ENCODE data around the gene SUB1.
A peak's percentile ranks its signal among the peaks of the same experiment; 100 is the strongest.
"Not testable (repeated sequence)": the region's sequence is repeated elsewhere in the genome, so short reads cannot be mapped to it uniquely, and the experiment has no call there.

Gene SUB1

DNA sequence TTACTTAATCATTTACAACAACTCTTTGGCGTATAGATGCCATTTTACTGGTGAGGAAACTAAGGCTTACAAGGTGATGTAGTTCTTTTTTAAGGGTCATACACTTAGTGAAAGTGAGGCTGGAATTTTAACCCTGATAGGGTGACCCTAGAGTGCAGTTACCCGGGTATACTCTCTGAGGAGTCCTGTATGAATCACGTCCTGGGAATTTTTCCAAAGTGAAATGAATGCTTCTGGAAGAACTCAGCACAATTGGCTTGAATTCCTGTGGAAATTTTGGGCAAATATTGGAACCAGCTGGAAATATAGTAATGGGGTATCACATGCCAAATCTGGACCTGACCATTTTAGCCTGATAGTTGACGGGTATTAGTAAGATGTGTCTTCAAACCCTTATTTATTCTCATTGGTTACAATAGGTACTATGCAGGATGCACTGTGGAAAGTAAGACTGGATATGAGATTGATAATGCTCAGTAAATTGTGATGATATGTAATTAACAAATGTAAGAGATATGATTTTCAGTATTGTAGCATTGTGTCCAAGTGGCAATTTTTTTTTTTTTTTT is 14.8 kb downstream of the SUB1 start:
- no peak for DNase-seq (ENCODE audit: low read depth in 2 of 2)

DNA sequence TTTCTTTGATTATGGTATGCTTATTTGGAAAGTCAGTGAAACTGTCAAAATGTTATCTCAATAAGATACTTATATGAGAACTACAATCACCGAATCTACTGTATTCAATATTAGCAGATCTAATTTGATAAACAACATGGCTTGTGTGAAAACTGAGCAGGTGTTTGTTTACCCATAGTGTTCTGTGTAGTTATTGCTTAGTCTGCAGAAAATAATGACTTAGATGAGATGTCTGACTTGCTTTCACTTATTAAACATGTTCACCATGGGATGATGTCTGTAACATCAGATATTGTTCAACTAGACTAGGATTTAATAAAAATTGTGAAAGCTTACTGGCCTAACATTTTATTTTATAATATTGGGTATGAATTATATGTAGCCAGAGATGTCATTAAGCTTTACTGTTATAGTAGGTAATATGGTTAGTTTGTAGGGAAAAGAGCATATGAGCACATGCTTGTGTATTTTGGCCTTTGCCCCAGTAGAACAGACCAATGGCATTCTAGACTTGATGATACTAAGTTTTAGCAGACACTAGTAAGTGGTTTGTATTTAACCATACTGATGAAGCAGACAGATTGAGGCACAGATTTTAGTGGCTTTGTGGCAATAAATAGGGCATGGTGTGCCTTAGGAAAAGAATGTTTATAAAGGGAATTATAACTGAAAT is 16.4 kb downstream of the SUB1 start:
- DNase-seq (ENCODE audit: low read depth in 2 of 2): no peak

DNA sequence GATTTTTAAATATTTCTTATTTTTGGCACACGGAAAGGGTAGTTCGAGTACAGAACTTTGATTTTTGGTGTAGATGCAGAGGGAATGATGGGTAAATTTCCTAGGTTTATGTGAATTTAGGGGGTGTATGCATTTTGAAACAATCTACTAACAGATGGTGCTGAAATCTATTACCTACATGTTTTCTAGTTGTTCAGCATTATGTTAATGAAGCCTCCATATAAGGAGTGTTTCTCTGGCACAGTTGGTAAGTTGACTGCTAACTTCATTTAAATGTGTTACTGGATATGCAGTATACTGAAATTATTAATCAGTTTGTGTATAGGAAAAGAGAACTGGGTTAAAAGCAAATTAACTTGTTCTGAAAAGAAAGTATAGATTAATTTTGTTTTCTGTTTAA is 17.5 kb downstream of the SUB1 start:
- DNase-seq (ENCODE audit: low read depth in 2 of 2): no peak

DNA sequence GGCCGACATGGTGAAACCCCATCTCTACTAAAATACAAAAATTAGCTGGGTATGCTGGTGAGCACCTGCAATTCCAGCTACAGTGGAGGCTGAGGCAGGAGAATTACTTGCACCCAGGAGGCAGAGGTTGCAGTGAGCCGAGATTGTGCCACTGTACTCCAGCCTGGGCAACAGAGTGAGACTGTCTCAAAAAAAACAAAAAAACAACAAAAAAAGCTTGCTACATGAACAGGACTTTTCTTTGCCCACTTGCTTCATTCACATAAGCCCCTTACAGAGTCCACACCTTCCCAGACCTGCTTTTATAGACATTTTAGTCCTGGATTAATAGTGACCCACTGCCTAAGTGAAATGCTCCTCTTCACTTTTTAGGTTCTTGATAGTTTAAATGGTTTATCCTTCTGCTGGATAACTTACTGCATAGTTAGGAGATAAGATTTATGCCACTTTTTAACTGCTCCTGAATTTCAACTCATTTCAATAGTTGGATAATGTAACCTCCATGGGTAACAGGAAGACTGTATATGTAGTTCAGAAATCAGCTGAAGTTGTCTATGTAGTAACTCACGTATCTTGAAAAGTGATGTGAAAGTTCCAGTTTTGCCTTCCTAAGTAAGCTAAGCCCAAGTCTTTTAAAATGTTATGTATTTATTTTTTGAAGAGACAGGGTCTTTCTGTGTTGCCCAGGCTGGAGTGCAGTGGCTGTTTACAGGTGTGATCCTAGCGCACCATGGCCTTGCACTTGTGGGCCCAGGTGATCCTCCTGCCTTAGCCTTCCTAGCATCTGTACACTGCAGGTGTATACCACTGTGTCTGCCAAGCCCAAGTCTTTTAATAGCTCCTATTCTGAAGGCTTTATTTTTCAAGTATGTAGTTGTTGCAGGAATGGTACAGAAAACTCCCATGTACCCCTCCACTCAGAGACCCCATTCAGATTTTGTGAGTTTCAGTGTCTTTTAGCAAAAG is 19.7 kb downstream of the SUB1 start:
- no peak for DNase-seq (ENCODE audit: low read depth in 2 of 2)

- no peak for DNase-seq (ENCODE audit: low read depth in 2 of 2)
Observed at GRCh38 chr5:32605766-32606152, 20.4 kb downstream of the SUB1 start.

DNA sequence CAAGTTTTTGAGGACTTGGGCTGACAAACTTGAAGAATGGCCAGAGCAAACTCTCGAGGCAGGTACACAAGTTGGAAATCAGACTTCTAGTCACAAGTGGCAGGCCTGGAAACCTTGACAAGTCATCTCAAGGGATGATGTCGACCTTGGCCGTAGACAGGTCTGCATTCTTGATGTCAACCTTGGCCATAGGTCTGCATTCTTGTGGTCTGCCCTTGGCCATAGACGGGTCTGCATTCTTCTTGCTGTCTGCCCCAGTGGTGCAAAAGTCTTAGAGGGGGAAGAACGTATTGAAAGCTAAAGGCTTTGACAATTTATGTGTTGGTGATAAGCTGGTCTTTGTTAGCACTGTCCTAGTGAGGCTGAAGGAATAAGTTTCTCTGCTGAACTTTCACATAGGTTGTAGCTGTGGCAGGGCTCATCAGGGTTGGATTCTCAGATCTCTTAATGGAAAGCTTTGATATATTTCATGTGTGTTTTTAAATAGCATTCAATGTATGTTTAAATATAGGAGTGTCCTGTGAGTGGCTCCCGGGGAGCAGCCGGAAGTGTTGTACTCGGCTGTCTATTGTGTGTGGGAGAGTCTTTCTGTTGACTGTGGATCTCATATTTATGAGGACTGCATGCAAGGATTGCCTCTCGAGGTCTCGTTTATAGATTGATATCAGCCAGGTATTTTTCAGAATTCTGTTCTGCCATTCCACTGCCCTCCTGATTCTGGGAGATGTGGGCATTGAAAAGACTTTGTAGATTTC is 27.0 kb downstream of the SUB1 start:
- no peak for DNase-seq (ENCODE audit: low read depth in 2 of 2)

GRCh38 chr5:32613050-32613672 is 27.8 kb downstream of the SUB1 start:
- DNase-seq (ENCODE audit: low read depth in 2 of 2): peak; percentile 68 to 71

DNA sequence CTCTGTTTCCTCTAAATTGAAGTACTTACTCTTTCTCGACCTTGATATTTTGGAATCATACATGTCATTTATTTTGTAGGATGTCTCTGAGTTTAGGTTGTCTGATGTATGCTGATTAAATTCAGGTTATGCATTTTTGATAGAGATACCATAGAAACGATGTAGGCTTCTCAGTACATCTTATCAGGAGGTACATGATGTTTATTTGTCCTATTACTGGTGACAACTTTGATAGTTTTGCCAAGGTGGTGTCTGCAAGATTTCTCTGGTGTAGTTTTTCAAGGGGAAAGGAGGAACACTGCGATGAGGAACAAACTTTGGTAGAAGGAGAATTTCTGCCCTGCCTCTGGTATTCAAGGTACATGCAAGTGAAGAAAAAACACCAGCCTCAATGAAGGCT is 29.9 kb downstream of the SUB1 start:
- DNase-seq (ENCODE audit: low read depth in 2 of 2): no peak

- no peak for DNase-seq (ENCODE audit: low read depth in 2 of 2)
Observed at GRCh38 chr5:32618962-32619361, 33.6 kb downstream of the SUB1 start.

DNA sequence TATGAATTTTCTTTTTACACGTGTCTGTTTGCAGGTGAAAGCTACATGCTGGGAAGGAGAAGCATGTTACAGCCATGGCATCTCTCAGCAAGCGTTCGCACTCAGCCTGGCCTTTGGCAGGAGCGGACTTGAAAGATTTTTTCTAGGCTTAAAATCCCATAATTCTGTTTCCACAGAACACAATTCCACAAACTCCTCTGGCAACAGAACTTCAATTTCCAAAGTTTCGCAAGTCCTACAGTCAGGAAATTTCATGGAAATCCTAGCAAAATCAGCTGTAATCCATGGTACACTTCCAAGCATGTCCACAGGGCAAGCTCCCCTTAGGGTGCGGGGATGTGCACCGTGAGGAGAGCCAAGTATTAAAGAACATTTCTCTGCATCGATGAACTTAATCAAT is 35.9 kb downstream of the SUB1 start:
- no peak for DNase-seq (ENCODE audit: low read depth in 2 of 2)

- DNase-seq (ENCODE audit: low read depth in 2 of 2): no peak
Observed at GRCh38 chr5:32625106-32625505, 39.7 kb downstream of the SUB1 start.

DNA sequence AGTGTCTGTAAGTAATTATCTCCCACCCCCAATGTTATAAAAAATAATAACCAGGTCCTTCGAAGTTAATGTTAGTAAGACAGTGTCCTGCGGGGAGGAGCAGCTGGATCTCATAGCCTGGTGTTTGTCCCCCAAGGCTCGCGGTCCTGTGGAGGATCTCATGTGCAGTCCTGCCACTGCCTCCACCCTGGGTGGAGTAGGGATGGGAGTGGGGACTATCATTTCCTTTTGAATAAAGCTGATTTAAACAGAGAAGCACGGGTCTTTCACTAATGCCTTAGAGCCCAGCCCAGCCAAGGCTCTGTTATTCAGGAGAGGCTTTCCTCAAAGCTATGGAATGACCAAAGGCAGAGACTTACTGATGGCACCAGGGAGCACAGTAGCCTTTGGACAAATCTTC is 40.2 kb downstream of the SUB1 start:
- no peak for DNase-seq (ENCODE audit: low read depth in 2 of 2)

GRCh38 chr5:32627219-32627870 is 42.0 kb downstream of the SUB1 start:
- no peak for DNase-seq (ENCODE audit: low read depth in 2 of 2)

DNA sequence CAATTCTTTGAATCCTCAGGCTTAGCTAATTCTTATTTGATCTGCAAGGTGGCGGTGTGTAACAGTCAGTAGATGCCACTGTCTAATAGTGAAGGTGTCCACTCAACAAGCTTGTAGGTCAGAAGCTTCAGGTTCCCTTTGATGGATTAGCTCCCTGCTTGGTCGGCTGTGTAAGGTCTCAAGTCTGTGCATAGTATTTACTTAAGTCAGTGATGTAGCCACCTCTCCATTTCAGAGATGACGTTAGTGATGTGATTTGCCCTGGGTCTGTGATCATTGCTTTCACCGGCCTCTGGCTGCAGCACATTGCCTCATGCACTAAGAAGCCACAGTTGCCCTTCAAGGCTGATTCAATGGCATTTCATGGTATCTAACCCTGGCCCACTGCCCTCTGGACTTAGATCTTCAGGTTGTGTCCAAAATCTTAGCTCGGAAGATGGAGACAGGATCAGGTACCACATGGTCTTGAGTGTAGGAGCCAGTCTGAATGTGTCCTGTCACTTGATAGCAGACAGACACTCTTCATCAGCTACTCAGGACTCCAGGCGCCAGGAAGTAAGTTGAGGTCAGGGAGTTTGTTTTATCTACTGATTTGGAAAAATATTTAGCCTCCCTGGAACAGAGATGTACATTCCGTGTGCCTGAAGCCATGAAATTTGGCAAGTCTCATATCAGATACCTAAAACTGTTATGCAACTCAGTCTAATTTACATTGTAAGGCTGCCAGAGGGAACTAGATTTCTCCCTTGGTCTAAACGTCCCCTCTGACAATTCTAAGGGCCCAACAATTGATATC is 42.9 kb downstream of the SUB1 start:
- no peak for DNase-seq (ENCODE audit: low read depth in 2 of 2)

- no peak for DNase-seq (ENCODE audit: low read depth in 2 of 2)
Observed at GRCh38 chr5:32630867-32631491, 45.6 kb downstream of the SUB1 start.

- DNase-seq (ENCODE audit: low read depth in 2 of 2): not testable (repeated sequence)
Observed at GRCh38 chr5:32633017-32633416, 47.7 kb downstream of the SUB1 start.

DNA sequence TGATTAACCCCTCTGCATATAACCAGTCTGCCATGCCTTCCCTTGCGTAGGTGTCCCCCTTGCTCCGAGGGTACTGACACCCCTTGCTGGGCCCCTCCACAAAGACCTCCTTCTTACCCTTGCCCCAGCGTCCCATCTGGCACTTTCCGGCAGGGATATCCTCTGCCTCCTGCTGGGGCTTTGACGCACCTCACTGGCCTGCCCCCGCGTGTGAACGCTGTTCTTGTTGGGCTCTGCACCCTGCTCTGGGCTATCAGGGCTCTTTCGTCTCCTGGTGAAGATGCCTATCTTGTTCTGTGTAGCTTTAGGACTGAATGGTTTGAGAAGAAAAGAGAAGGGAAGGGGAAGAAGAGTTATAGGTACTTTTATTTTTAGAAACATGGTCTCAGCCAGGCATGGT is 53.0 kb downstream of the SUB1 start:
- DNase-seq (ENCODE audit: low read depth in 2 of 2): no peak

- no peak for DNase-seq (ENCODE audit: low read depth in 2 of 2)
Observed at GRCh38 chr5:32639943-32640342, 54.6 kb downstream of the SUB1 start.

DNA sequence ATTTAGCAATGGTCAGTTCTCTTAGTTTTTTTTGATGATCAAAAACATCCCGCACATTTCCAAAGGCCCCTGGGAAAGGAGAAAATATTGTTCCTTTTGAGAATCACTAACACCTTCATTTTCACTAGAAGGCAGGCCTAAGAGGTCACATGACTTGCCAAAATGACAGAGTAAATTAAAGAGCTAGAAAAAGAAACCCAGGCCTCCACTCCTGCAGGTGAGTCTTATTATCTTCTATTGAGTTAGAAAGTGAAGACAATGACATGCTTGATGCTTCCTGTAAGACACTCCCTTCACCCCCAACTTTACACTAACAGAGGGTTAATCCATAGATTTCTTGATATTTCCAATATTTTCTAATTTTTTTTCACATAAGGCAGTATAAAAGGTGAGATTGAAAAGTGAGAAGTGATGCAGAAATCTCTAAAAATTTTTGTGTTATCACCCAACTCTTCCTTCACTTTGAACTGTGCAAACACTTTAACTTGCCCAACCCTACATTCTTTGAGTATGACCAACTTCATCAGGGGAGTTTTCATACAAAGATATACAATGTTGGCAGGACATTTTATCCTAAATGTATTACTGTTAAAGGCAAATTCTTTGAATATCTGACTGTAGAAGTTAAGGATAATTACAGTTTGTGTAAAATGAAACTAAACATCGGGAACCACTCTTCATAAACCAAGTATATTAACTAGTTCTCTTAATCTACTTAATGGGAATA is 57.1 kb downstream of the SUB1 start:
- DNase-seq (ENCODE audit: low read depth in 2 of 2): no peak
